Measurements from ENCODE around the gene LEF1.
A peak's percentile ranks its signal among the peaks of the same experiment; 100 is the strongest.

Gene LEF1

DNA sequence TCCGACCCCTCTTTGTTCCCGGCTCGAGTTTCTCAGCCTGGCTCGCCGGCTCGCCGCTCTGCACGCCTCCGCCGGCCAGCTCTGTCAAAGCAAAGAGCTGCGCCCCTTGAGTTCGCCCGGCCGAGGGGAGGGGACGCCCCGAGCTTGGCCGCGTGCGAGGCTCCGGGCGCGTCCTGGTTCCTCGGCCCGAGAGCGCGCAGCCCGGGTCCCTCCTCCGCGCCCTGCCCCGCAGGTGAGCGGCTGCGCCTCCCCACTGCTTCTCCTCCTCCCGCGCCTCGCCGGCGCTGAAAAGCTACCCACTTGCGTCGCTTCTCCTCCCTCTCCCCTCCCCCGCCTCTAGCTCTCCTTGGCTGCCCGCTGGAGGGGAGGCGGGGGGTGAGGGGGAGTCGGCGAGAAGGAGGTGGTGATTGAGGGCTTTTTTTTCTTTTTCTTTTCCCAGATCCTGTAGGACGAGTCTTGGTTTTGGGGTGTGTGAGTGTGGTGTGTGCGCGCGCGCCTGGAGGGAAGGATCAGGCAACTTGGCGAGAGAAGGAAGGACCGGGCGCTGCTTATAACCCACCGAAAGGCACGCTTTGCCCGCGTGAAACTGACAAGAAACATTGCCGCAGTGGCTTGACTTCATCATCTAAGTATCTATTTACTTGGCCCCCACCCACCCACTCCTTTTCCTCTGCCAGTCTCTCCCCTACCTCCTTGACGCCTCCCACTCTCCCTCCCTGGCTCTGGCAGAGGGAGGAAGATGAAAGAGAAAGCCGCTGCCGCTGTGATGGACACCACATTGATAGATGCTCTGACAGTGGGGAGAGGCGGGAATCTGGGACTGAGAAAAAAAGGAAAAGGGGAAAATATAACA is at the start of gene LEF1:
Gene LEF1, minus strand, starts transcription at position 262 of the 853 bp plus-strand sequence. CDS start 1,165 bp downstream, outside the sequence.
- peak; percentile 75 for DNase-seq

DNA sequence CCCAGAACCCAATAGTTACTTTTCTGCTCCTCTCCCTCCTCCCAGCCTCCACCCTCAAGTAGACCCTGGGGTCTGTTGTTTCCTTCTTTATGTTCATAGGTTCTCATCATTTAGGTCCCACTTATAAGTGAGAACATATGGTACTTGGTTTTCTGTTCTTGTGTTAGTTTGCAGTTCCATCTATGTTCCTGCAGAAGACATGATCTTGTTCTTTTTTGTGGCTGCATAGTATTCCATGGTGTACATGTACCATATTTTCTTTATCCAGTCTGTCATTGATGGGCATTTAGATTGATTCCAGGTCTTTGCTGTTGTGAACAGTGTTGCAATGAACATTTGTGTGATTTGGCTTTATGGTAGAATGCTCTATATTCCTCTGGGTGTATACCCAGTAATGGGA is 47.8 kb upstream of the LEF1 start:
- DNase-seq, result no peak

DNA sequence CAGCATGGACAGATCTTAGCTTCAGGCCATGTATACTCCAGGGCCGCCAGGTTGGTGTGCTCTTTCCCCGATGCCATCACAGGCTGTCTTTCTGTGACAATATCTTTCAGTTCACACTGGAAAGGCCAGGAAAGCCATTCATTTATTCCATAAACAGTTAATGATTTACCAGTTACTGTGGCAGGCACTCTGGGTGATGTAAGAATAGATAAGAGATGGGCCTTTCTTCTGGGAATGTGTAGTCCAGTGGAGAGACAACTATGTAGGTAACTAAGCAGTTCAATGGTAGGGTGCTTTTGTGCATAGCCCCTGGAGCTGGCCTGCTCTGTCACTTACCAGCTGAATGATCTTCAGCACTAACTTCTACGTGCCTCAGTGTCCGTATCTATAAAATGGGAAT is 46.3 kb upstream of the LEF1 start:
- no peak for DNase-seq

DNA sequence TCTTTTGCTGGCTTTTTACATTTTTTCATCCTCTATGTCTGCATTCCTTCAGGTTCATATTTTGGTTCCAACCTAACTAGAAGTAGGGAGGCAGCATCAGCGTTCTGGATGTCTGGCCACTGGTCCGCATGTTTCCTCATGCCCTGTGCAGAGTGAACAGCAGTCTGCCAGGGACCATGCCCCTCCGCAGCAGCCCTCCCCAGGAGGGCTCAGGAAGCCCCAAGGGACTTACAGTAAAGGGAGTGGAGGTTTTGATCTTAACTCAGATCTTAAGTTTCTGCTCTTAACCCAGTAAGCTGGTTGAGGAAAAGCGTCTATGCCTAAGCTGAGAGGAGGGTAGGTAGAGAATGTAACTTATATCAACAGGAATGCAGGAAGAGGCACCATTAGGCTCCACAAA is 45.0 kb upstream of the LEF1 start:
- DNase-seq, result no peak

DNA sequence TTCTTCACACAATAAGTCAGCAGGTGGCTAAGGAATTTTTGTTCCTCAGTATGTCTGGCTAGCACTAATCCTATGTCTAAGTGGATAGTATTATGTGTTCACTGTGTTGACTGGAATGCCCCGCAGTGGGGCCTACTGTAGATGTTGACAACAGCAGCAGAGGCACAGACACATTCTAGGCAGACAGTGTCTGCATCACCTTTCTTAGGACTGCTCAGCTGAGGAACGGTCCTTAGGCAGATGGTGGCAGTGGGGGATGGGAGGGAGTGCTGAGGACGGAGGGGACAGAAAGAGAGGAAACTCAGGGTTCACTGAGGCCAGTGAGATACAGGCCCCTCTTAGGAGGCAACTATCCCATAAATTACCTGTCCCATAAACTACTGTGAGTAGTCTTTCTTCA is 44.6 kb upstream of the LEF1 start:
- no peak for DNase-seq

DNA sequence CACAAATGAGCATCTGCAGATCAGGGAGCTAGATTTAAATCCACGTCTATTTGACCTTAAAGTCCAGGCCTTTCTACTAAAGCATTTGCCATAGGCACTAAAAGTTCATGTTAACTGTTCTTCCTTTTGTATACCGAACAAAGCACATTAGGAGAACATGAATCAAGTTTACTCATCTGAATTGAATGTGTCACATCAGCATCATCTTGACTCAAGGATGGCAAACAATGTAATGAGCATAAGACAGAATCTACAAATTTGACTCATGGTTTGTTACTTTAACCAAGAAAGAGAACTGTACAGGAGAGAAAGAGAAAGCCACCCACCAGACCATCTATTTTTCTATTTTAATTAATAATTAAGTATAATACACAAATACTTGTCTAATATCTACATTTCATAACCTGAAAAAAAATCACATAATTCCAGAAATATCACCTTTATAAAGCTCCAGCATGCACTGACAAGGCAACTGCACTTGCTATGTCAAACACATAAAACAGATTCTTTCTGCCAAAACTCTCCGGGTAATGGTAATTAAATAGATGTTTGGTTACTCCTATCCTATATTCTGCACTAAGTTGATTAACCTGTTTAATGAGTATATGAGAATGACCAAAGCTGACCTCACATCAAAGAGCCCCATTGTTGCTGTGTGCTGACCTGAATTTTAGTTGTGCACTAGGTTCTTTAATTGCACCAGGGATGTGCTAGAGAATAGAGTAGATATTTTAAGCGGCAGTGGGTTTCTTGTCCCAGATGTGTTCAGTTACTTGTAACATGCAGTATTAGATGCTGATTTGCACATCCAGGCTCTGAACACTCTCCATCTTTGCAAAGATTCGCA is 42.5 kb upstream of the LEF1 start:
- DNase-seq, result no peak

DNA sequence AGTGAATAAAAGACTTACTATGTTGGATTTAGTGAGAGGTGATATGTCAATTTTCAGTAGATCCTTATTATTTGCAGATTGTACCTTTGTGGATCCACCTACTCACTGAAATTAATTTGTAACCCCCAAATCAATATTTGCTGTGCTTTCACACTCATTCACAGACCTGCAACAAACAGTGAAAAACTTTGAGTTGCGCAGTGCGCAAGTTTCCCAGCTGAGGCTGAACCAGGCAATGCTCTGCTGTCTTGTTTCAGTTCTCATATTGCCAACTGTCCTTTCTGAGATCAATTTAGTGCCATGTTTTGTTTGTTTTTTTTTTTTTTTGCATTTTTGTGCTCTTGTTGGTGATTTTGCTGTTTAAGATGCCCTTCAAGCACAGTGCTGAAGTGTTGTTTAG is 40.8 kb upstream of the LEF1 start:
- DNase-seq, result no peak

DNA sequence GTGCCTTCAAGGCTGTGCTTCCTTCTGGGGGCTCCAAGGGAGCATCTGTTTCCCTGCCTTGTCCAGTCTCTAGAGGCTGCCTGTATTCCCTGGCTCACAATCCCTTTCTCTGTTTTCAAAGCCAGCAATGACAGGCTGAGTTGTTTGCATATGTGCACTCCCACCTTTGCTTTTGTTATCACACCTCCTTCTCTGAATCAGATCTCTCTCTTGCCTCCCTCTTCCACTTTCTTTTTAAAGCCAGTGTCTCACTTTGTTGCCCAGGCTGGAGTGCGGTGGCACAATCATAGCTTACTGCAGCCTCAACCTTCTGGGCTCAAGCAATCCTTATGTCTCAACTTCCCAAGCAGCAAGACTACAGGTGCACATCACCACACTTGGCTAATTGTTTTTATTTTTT is 37.1 kb upstream of the LEF1 start:
- DNase-seq, result no peak

DNA sequence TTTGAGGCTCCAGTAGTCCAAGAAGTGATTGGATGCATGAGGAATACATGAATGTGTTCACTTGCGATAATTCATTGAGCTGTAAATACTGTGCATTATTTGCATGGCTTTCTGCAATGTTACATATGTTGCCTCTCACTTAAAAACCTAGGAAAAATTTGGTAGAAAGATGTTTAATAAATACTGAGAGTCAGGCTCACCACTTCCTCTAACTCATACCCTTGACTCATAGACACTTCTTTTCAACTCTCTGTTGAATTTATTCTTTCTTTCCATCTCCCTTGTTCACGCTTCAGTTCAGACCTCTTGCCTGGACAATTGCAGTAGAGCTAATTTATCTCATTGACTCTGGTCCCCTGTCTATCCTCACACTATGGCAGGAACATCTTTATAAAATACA is 35.8 kb upstream of the LEF1 start:
- DNase-seq, result no peak

DNA sequence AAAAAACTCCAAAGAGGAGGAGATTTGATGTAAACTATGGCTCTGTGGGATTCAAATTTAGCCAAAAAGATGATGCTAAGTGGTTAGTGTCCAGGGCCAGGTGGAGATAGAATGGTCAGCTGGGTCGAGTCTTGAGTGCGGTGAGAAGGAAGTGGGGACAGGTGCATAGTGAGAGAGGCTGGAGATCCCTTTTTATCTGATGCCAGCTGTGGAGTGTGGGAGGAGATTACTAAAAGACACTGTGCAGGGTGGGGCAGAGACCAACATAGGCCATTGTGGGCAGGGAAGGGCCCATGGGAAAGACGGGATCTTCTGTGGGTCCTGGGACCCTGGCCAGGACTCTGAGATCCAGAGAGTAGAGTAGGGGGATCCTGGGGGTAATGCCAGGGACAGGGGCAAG is 34.6 kb upstream of the LEF1 start:
- DNase-seq, result no peak

DNA sequence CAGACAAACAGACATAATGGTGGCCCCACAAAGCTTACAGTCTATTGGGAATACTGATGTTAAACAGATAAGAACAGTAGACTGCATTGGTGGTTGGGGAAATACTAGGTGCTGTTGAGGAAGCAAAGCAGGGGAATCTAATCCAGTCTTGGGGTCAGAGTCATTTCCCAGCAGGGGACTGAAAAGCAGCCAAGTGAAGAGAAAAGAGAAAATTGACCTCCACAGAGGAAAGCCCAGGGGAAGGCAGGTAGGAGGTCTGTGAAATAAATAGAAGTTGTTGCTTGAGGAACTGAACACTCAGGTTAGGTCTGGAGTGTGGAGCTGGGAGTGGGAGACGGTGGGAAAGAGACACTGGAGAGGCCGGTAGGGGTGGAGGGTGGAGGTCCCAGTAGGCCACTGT is 33.0 kb upstream of the LEF1 start:
- no peak for DNase-seq

DNA sequence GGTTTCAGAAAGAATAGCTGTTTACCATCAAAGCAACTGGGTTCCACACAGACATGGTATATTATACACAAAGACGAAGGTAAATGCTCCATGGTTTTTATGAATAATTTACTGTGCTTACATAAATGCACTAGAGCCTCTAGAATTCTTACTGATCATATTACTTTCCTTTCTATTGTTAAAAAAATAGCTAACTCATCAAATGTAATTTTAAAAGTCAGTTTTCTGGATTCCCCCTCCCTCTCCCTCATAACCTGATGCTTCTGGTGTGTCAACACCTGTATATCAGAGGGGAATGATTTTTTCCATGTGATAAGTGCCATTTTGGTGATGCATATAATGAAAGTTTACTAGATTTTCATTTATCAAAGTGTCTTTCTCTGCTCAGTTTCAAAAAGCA is 31.1 kb upstream of the LEF1 start:
- DNase-seq, result no peak

DNA sequence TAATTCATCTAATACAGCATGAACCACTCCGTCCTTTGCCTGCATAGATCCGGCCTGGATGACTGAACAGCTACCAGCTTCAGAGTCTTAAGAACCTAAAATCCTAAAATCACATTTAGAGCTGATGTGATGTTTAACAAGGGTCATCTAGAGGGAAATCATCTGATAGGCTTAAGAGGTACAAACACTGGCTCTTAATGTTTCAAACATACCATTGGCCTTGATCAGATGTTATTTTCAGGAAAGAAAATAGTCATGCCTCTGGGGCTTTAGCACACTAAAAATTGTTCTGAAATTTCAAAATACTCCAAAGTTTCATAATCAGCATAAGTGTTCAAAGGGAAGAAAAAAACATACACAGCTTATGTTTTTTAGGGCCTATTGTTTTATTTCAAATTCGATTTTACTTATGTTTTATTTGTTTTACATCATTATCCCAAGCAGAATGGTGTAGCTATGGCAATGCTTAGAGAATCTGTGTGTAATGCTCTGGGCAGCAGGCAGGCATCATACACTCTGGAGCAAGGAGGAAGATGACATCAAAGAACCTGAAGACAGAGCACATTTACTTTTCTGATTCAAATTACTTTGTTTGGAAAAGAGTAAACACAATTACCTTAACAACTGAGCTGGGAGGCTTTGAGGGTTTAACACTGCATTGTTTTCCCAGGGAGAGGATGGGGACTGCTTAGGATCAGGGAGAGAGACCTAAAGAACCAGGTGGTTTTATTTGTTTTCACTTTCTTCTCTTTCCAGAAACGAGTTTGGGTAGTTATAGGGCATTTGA is 25.3 kb upstream of the LEF1 start:
- DNase-seq, result no peak

DNA sequence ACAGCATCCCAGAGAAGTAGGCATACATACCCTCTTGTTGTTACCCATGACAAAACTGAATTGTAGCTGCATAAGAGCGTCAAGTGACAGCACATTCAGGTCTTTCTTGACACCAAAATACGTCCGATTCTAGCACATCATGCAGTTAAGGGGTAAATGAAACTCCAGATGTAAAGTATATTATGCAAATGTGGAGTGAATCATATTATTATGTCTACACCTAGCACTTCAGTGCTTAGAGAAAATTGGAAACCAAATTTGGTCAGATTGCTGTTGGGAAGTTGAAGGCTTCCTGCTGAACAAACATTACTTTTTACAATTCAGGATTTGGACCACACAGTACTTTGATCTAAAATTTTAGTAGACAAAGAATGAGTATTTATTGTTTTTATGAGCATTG is 24.2 kb upstream of the LEF1 start:
- DNase-seq, result no peak

DNA sequence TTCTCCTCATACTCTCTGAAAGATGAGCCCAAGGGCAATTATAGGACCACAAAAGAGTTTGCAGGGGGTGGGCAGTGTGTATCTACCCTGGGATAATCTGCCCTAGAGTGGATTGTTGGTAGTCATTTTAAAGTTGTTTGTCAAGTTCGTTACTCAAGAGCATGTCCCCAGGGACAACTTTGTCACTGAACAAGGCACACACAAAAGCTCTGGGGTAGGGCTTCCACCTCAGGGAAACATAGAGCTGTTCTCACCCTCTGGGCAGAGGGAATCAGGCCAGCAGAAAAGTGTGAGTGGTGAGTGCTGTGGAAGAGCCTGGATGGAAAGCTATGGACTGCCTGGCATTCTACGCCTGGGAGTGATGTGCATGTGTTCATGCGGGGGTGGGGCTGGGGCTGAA is 23.3 kb upstream of the LEF1 start:
- no peak for DNase-seq

DNA sequence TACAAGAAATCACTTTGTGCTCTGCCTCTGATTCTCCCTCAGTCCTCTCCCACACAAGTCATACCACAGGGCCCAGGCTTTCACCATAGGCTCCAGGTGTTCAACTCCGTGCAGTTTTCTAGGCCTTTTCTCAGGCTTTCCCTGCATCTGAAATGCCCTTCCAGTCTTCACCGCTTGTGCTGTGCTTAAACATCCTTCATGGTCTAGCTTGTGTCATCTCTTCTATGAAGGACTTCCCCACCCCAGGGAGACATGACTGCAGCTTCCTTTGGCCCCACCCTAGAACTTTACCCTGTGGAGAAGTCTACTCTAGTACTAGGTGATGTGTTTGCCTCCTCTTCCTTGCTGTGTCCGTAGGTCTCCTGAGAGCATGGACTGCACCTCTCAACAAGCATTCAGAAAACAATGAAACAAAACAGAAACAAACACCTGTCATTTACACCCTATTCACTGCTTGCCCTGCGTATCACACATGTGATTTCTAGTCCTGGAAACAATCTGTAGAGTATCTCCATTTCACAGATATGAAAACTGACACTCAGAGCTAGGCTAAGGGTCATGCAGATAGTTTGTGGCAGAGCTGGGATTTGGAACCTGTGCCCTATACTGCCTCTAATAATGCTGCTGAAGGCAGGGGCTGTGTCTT is 22.7 kb upstream of the LEF1 start:
- no peak for DNase-seq

DNA sequence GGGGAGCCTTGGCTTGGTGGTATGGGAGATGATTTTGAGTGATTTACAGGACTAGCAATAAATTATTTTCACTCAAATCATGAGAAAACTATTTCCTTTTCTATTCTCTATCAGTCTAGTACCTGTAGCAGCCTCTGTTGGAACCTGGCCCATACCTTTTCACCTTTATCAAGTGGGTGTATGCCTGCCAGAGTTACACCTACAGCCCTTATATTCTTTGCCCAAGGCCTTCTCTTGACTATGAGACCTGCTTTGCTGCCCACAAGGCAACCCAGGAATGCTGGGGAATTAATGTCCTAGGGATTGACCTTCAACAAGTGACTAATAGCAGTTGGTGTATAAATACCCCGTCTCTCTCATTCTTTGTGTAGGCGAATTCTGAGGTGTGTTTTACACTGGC is 20.0 kb upstream of the LEF1 start:
- DNase-seq, result no peak

DNA sequence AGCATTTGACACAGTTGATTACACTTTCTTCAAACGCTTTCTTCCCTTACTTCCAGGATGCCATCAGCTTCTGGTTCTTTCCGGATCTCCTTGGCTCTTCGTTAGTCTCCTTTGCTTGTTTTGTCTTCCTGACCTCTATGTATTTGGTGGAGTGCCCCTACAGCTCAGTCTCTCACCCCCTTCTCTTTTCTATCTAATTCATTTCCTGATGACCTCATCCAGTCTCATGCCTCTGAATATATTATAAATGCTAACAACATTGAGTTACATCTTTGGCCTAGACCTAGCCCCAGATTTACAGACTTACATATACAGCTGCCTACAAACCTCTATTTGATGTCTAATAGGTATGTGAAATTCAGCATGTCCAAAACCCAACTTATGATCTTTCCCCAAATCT is 16.5 kb upstream of the LEF1 start:
- no peak for DNase-seq

DNA sequence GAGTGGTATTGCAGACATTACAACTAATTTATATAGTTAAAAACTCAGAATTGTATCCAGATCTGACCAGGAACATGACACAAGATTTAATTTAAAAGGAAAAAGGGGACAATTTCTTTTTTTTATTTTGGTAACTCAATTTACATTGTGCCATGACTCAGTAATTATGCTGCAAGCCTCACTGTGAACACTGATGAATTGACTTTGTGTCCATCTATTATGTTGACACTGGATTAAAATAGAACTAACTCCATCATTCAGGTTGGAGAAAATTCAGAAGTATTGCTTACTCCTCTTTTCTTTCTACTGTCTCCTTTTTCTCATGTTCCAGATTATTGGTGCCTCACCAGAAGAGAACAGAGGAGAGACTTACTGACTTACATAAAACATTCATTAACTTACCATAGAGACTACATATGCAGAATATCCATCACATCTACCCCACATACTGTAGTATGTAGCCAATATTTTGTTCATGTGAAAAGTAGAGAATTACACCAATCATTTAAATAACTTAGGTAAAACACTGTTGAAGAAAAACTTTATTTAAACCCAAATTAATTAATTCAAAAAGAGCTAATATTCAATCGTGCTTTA is 15.8 kb upstream of the LEF1 start:
- DNase-seq, result no peak

DNA sequence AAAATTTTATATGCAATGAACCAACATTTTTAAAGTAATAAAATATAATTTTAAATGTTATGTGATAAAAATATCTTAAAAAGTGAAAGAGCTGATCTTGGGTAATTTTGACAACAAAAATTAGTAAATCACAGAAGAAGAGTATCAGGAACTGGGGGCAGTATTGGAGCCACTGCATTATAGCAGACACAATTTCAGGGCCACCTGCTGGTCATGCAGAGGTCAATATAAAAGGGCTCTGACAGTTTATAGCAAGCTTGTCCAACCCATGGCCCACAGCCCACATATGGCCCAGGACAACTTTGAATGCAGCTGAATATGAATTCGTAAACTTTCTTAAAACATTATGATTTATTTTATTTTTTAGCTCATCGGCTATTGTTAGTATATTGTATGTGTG is 13.0 kb upstream of the LEF1 start:
- no peak for DNase-seq

DNA sequence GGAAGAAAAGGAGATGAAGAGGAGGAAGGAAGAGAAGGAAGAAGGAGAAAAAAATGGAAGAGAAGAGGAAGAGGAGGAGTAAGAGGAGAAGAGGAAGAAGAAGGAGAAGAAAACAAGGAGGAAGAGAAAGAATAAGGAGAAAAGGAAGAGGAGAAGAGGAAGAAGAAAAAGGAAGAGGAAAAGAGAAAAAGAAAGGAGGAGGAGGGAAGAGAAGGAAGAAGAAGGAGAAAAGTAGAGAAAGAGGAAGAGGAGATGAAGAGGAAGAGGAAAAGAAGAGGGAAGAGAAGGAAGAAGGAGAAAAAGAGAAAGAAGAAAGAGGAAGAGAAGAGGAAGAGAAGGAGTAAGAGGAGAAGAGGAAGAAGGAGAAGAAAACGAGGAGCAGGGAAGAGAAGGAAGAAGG is 11.8 kb upstream of the LEF1 start:
- no peak for DNase-seq

DNA sequence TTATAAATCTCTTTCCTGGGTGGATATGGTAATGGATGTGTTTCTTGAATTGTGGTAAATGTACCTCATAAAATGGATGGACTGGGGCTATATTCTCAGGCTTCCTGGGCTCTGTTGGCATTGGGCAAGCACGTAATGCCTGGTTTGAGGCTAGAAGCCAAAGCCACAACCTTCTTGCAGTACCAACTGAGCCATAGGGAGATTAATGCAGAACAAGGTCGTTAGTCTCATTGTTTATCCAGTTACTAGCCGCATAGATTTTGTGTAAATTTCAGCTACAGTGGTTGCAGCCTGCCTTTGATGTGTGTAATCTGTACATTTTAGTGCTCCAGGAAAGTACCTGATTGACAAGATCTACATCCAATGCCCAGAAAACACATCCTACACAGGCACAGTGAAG is 7.2 kb upstream of the LEF1 start:
- no peak for DNase-seq

DNA sequence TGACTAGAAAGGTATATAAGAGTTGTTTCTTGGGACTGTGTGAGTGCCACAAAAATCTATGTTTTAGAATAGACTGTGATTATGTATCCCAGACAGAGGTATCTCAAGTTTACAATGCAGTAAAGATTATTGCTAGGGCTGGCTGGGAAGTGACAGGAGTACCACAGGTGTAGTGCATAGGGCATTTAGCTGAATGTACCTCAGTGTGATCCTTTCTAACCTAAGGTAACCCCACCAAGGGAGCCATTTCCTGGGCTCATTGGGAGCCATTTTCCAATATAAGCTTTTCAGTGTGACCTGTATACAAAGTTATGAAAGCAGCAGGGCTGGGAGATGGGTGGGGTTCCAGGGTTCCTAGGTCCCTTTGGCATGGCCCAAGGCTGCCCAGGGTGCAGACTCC is 6.1 kb upstream of the LEF1 start:
- no peak for DNase-seq

Data from left hindlimb (tissue), 1 donor.